Stimulated activated naive CD4-positive, alpha-beta T cell (primary cell): ENCODE data around the gene BABAM1.

Source experiments
- DNase-seq, 6 experiments: peaks; one replicate each; lab custom pipeline; 2025; lab: John Stamatoyannopoulos, UW

Gene BABAM1

DNA sequence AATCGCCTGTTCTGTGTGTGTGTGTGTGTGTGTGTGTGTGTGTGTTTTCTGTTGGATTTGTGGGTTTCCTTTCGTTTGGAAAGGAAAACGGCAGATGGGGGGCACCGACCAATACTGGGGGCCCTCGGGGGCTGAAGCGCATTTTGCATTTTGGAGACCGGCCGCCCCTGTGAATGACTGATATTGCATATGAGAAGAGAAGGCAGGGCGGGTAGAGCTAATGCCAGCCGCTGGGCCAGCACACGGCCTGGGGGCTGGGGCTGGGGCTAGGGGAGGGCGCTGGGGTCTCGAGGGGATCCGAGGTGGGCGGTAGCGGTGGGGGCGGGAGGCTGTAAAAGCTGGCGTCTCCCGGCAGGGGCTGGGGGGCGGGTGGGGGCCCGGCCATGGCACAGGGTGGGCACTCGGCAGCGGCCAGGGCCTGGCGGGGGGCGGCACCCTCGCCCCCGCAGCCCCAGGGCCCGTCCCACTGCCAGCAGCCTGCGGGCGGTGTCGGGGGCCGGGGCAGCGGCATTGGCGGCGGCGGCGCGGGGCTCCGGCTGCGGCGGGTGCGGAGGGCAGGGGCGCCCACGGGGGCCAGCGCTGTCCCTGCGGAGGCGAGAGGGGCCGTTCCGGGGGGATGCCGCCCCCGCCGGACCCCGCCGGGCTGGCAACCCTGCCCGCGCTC lies 56.2 kb downstream of the BABAM1 start:
- DNase-seq: peak in 1 of 6 experiments; percentile 8

DNA sequence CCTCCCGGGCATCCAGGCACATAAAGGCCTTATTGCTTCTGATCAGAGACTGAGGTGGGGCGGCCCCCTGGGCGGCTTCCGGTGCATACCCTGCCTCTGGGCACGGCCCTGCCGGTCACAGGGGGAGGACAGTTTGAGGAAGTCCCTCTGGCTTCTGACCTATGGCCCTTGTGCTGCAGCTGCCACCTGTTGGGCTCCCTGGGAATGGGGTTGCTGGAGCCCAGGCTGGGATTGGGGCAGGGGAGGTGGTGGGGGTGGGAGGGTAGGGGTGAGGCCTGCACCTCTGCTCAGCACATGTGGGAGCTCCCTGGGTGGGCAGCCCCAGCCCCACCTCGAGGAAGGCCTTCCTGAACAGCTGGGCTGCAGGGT lies 56.7 kb downstream of the BABAM1 start:
- peak in 1 of 6 experiments; percentile 12 for DNase-seq

DNA sequence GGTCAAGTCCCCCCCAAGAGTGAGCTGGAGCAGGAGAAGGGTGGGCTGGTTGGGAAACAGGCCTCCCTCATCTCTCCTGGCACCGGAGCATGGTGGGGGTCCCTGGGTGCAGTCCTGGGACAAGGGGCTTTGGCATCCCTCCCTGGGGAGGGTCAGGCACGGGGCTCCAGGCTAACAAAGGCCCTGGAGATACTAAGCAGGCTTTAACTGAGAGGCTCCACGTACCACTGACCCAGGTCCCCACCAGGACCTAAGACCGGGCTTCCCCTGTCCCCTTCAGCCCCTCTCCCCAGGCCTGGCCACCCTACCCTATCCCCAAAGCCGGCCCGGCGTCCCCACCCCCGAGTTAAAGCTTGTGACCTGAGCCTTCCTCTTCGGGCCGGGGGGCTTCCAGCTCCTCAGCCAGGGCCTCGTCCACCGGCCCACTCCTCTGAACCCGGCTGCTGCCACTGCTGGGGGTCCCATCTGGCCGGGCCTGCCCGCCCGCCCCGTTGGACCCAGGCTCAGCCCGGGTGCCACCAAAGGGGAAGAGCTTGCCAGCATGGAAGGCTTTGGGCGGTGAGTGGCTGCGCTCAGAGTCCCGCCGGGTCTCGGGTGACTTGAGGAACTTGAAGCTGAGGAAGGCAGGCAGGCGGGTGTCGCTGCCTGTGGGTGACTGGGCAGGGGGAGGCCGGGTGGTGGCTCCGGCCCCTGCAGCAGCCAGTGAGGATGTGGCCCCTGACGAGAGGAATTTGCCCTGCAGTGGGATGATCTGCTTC lies 57.3 kb downstream of the BABAM1 start:
- DNase-seq: no peak

DNA sequence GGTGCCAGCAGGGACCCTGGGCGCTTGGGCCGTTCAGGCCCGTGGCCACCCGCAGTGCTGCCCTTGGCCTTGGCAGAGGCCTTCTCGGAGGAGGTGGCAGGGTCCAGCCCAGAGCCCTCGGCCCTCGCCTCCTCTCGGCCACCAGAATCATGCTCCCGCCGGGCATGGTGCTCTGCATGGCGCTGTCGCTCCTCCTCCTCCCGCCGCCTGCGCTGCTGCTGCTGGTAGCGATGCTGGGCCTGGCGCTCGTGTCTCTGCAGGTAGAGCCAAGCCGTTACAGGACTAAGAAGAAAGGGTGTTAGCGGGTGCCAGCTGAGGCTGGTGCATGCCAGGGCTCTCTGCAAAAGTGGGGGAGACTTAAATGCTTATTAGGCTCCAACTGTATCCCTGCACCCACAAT lies 57.9 kb downstream of the BABAM1 start:
- DNase-seq: no peak

DNA sequence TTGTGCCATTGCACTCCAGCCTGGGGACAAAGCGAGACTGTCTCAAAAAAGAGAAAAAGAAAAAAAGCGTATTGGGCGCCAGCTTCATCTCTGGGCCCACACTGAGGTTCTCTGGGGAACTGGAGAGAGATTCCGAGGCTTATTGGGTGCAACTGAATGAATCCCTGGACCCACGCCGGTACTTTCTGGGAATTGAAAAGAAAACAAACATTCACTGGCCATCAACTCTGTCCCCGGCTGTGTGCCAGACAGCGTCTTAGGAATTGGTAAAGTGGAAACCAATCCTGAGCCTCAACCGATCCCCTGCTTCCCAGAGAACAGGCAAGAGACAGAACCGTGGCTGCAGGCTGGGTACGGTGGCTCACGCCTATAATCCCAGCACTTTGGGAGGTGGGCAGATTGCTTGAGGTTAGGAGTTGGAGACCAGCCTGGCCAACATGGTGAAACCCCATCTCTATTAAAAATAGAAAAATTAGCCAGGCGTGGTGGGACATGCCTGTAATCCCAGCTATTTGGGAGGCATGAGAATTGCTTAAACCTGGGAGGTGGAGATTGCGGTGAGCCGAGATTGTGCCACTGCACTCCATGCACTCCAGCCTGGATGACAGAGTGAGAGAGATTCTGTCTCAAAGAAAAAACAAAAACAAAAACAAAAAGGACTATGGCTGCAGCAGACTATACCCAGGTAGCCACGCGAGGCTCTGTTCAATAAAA lies 58.8 kb downstream of the BABAM1 start:
- no peak for DNase-seq

DNA sequence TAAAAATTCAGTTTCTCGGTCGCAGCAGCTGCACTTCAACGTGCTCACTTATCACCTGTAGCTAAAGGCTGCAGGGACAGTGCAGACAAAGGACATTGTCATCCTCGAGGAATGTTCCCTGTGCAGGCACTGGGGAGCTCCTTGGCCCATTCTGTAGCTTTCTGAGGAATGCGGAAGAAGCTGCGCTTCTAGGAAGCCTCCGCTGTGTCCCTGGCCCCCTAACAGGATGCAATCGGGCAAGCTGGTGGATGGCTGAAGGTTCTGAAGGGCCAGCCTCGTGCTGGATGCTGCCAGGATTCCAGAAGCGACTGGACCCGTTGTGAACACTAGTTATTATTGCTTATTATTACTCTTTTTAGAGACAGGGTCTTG lies 59.3 kb downstream of the BABAM1 start:
- DNase-seq: no peak

DNA sequence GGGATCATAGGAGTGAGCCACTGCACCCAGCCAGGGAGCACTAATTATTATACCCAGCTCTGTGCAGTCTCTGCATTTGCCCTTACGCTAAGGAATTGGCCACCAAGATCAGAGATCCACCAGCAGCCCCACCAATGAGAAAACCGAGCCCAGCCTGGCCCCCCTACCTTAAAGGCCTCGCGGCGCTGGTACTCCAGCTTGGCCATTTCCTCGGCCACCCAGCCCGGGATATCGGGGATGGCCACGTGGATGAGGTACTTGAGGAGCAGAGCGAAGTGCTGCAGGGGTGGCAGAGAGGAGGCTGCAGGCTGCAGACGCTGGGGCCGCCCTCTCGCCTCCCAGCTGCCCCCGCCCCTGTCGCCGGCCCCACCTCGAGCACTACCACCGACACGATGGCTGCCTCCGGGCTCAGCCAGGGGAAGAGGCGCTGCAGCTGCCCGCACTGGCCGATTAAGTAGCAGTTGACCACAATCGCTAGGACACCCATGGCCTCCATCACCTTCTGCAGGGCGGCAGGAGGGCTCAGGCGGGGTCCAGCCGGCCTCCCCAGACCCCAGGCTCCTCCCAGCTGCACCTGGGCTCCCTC lies 59.9 kb downstream of the BABAM1 start:
- DNase-seq: no peak

DNA sequence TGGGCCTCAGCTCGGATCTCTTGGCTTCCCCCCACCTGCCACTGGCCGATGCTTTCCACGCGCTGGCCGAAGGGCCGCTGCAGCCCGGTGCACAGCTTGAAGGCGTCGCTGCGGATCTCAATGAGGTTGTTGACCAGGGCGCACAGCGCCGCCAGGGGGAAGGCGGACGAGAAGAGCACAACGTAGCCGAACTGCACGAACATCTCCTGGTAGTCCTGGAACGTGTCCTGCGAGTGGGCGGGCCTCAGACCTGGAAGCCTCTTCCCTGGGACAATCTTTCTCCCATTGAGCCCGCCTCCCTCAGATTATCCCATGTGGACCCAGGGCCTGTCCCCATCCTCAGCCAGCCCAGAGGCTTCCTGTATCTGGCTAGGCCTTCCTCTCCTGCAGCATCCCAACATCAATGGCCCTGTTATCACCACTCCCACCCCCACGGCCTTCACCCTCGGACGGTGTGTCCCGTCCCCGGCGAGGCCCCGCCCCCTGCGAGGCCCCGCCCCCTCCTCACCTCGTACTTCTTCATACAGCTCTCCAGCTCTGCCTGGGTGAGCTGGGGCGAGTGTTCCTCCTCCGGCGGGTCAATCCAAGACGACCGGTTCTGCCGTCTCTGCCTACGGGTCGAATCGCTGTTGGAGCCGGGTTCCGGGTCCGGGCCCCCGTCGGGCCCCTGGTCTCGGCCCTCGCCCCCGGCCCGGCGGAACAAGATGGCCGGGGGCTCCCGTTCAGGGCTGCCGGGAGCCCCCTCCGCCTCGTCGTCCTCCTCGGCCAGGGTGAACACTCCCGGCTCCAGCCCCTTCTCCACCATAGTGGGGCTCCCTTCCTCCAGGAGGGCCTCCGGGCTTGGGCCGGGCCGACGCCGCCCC lies 60.6 kb downstream of the BABAM1 start:
- peak; percentile 38 to 74 (median 52) for DNase-seq
